Measurements from ENCODE around the gene ZFYVE28. TPM values are rescaled to one million over a fixed set of nuclear protein-coding genes. Genes with fewer than 3 reads are reported as not detected.

The ZFYVE28 gene
- total and polyA plus RNA-seq, 3 experiments from 2014 or later = 12.9 to 14.8 (median 13.2) TPM

- peak in 1 of 5 donors; percentile 46 for DNase-seq
- peaks cover 0 to 6% (median 0%) of the 10 kb centered on the region in 5 donors for H3K9me3 Mint-ChIP-seq
- peaks cover 60% of the 10 kb centered on the region for H3K4me1 ChIP-seq (ENCODE audit: insufficient read depth, low read length)
- H3K4me3 Mint-ChIP-seq = peak overlapping the region in 3 of 7 donors; percentile 65 to 76 (median 76)
- peaks cover 33 to 66% (median 41%) of the 10 kb centered on the region in 3 donors for H3K4me1 Mint-ChIP-seq
- no peaks in the 10 kb centered on the region for H3K9me3 ChIP-seq (ENCODE audit: low read length)
- H3K36me3 Mint-ChIP-seq = peaks cover 0 to 2% (median 0%) of the 10 kb centered on the region in 3 donors
- ChIA-PET POLR2A (interaction anchor here (0.6 to 2.7 kb wide), 3 partner anchors 47 to 121 kb away, joined by 4 to 21 read pairs (median 10); partner anchors contain the start of genes HAUS3 and POLN), CTCF (interaction anchor here (1.0 to 2.2 kb wide), 4 partner anchors 10 to 244 kb away, joined by 3 to 9 read pairs (median 3); partner anchors contain the start of gene FAM193A)
- H3K4me3 ChIP-seq (ENCODE audit: low read length) = peak overlapping the region; percentile 45
- H3K27ac ChIP-seq (ENCODE audit: low read depth, low read length) = peak overlapping the region; percentile 65
- peak overlapping the region; percentile 83 to 98 (median 96) for H3K27ac Mint-ChIP-seq
- H3K27me3 ChIP-seq (ENCODE audit: insufficient read depth, low read length, poor library complexity, severe bottlenecking) = no peaks in the 10 kb centered on the region
- no peaks in the 10 kb centered on the region for H3K36me3 ChIP-seq (ENCODE audit: insufficient read depth, low read length)
- H3K27me3 Mint-ChIP-seq = peaks cover 0 to 2% of the 10 kb centered on the region in 2 donors
These were observed 126.5 kb downstream of the ZFYVE28 start for GRCh38 chr4:2291705-2292645.

GRCh38 chr4:2290974-2291704 is 127.3 kb downstream of the ZFYVE28 start:
- peaks cover 0 to 2% (median 1%) of the 10 kb centered on the region in 3 donors for H3K36me3 Mint-ChIP-seq
- peak overlapping the region; percentile 45 for H3K4me3 ChIP-seq (ENCODE audit: low read length)
- CTCF ChIA-PET = interaction anchor here (0.9 to 2.2 kb wide), 9 partner anchors 9 to 245 kb away, joined by 3 to 14 read pairs (median 4); partner anchors contain the start of genes FAM193A and MXD4
- no peaks in the 10 kb centered on the region for H3K9me3 ChIP-seq (ENCODE audit: low read length)
- peaks cover 0 to 6% (median 0%) of the 10 kb centered on the region in 5 donors for H3K9me3 Mint-ChIP-seq
- peak overlapping the region; percentile 66 to 86 (median 76) for H3K4me3 Mint-ChIP-seq
- peak overlapping the region; percentile 65 for H3K27ac ChIP-seq (ENCODE audit: low read depth, low read length)
- POLR2A ChIA-PET = interaction anchor here (0.6 to 3.3 kb wide), 6 partner anchors 9 to 178 kb away, joined by 4 to 28 read pairs (median 14); partner anchors contain the start of genes HAUS3, MXD4, POLN and RNF4
- H3K27me3 ChIP-seq (ENCODE audit: insufficient read depth, low read length, poor library complexity, severe bottlenecking) = no peaks in the 10 kb centered on the region
- H3K36me3 ChIP-seq (ENCODE audit: insufficient read depth, low read length) = no peaks in the 10 kb centered on the region
- peak overlapping the region; percentile 93 to 98 (median 96) for H3K27ac Mint-ChIP-seq
- peaks cover 33 to 66% (median 41%) of the 10 kb centered on the region in 3 donors for H3K4me1 Mint-ChIP-seq
- peaks cover 0 to 2% of the 10 kb centered on the region in 2 donors for H3K27me3 Mint-ChIP-seq
- DNase-seq = peak; percentile 80 to 94 (median 89)
- peaks cover 56% of the 10 kb centered on the region for H3K4me1 ChIP-seq (ENCODE audit: insufficient read depth, low read length)

GRCh38 chr4:2290488-2290887 is 128.0 kb downstream of the ZFYVE28 start:
- no peak for DNase-seq
- peaks cover 30 to 64% (median 39%) of the 10 kb centered on the region in 3 donors for H3K4me1 Mint-ChIP-seq
- peak overlapping the region; percentile 66 to 86 (median 76) for H3K4me3 Mint-ChIP-seq
- peaks cover 0 to under 1% of the 10 kb centered on the region in 2 donors for H3K27me3 Mint-ChIP-seq
- H3K9me3 Mint-ChIP-seq = peaks cover 0 to 6% (median 0%) of the 10 kb centered on the region in 5 donors
- Histone ChIP-seq H3K4me3 (ENCODE audit: low read length) (peak overlapping the region; percentile 10), H3K4me1 (ENCODE audit: insufficient read depth, low read length) (peaks cover 51% of the 10 kb centered on the region), H3K27ac (ENCODE audit: low read depth, low read length) (peak overlapping the region; percentile 65), H3K36me3 (ENCODE audit: insufficient read depth, low read length) (no peaks in the 10 kb centered on the region), H3K9me3 (ENCODE audit: low read length) (no peaks in the 10 kb centered on the region), H3K27me3 (ENCODE audit: insufficient read depth, low read length, poor library complexity, severe bottlenecking) (no peaks in the 10 kb centered on the region)
- peaks cover 0 to 2% (median 1%) of the 10 kb centered on the region in 3 donors for H3K36me3 Mint-ChIP-seq
- H3K27ac Mint-ChIP-seq = peak overlapping the region; percentile 93 to 98 (median 96)
- POLR2A ChIA-PET = interaction anchor here (1.1 to 3.3 kb wide), 5 partner anchors 9 to 178 kb away, joined by 3 to 28 read pairs (median 17); partner anchors contain the start of genes HAUS3, MXD4, POLN and RNF4
- CTCF ChIA-PET = interaction anchor here (0.8 to 2.2 kb wide), 10 partner anchors 9 to 245 kb away, joined by 3 to 14 read pairs (median 4); partner anchors contain the start of genes FAM193A and MXD4

- Histone ChIP-seq H3K27me3 (ENCODE audit: insufficient read depth, low read length, poor library complexity, severe bottlenecking) (no peaks in the 10 kb centered on the region), H3K27ac (ENCODE audit: low read depth, low read length) (peak overlapping the region; percentile 65), H3K4me1 (ENCODE audit: insufficient read depth, low read length) (peaks cover 52% of the 10 kb centered on the region), H3K36me3 (ENCODE audit: insufficient read depth, low read length) (no peaks in the 10 kb centered on the region), H3K4me3 (ENCODE audit: low read length) (peak overlapping the region; percentile 10), H3K9me3 (ENCODE audit: low read length) (no peaks in the 10 kb centered on the region)
- no peaks in the 10 kb centered on the region for H3K27me3 Mint-ChIP-seq
- peaks cover 0 to 6% (median 0%) of the 10 kb centered on the region in 5 donors for H3K9me3 Mint-ChIP-seq
- CTCF ChIA-PET = interaction anchor here (0.8 to 2.2 kb wide), 7 partner anchors 8 to 126 kb away, joined by 3 to 14 read pairs (median 5); partner anchors contain the start of gene MXD4
- DNase-seq = peak in 1 of 5 donors; percentile 41
- POLR2A ChIA-PET = interaction anchor here (1.1 to 3.3 kb wide), 4 partner anchors 8 to 179 kb away, joined by 3 to 28 read pairs (median 14); partner anchors contain the start of genes HAUS3, MXD4, POLN and RNF4
- H3K36me3 Mint-ChIP-seq = peaks cover 0 to 2% (median 1%) of the 10 kb centered on the region in 3 donors
- peak overlapping the region; percentile 32 to 98 (median 94) for H3K27ac Mint-ChIP-seq
- peaks cover 29 to 65% (median 35%) of the 10 kb centered on the region in 3 donors for H3K4me1 Mint-ChIP-seq
- peak overlapping the region in 2 of 7 donors; percentile 1 to 34 for H3K4me3 Mint-ChIP-seq
These were observed 128.5 kb downstream of the ZFYVE28 start for GRCh38 chr4:2289955-2290333.

GRCh38 chr4:2289311-2289954 is 129.0 kb downstream of the ZFYVE28 start:
- POLR2A ChIA-PET = interaction anchor here (1.1 to 3.3 kb wide), 3 partner anchors 27 to 180 kb away, joined by 3 to 28 read pairs (median 10); partner anchors contain the start of genes HAUS3, MXD4, POLN and RNF4
- H3K36me3 Mint-ChIP-seq = peaks cover 0 to 2% (median 1%) of the 10 kb centered on the region in 3 donors

GRCh38 chr4:2288051-2288541 is 130.3 kb downstream of the ZFYVE28 start:
- H3K4me3 Mint-ChIP-seq = no peak overlapping the region
- Histone ChIP-seq H3K4me3 (ENCODE audit: low read length) (no peak overlapping the region), H3K27me3 (ENCODE audit: insufficient read depth, low read length, poor library complexity, severe bottlenecking) (no peaks in the 10 kb centered on the region), H3K36me3 (ENCODE audit: insufficient read depth, low read length) (no peaks in the 10 kb centered on the region), H3K4me1 (ENCODE audit: insufficient read depth, low read length) (peaks cover 57% of the 10 kb centered on the region), H3K9me3 (ENCODE audit: low read length) (no peaks in the 10 kb centered on the region), H3K27ac (ENCODE audit: low read depth, low read length) (no peak overlapping the region)
- CTCF ChIA-PET = no interaction called here
- no peaks in the 10 kb centered on the region for H3K9me3 Mint-ChIP-seq
- peak overlapping the region in 6 of 8 donors; percentile 43 to 88 (median 76) for H3K27ac Mint-ChIP-seq
- H3K4me1 Mint-ChIP-seq = peaks cover 33 to 67% (median 33%) of the 10 kb centered on the region in 3 donors
- peaks cover 0 to 2% (median 1%) of the 10 kb centered on the region in 3 donors for H3K36me3 Mint-ChIP-seq
- POLR2A ChIA-PET = interaction anchor here (3.3 kb wide), 1 partner anchor 26 kb away, joined by 28 read pairs; the partner anchor contains the start of gene MXD4
- peak in 1 of 5 donors; percentile 43 for DNase-seq
- H3K27me3 Mint-ChIP-seq = no peaks in the 10 kb centered on the region

More at GRCh38 chr4:2289311-2289954, 129.0 kb downstream of the ZFYVE28 start:
- H3K4me1 ChIP-seq (ENCODE audit: insufficient read depth, low read length) = peaks cover 52% of the 10 kb centered on the region
- no peaks in the 10 kb centered on the region for H3K36me3 ChIP-seq (ENCODE audit: insufficient read depth, low read length)
- H3K27ac ChIP-seq (ENCODE audit: low read depth, low read length) = no peak overlapping the region
- Mint-ChIP-seq H3K9me3 (peaks cover 0 to 6% (median 0%) of the 10 kb centered on the region in 5 donors), H3K27me3 (no peaks in the 10 kb centered on the region), H3K4me3 (peak overlapping the region in 2 of 7 donors; percentile 1 to 34), H3K4me1 (peaks cover 31 to 65% (median 37%) of the 10 kb centered on the region in 3 donors), H3K27ac (peak overlapping the region; percentile 32 to 98 (median 94))
- CTCF ChIA-PET = interaction anchor here (0.8 to 2.2 kb wide), 6 partner anchors 8 to 126 kb away, joined by 3 to 14 read pairs (median 6); partner anchors contain the start of gene MXD4
- H3K9me3 ChIP-seq (ENCODE audit: low read length) = no peaks in the 10 kb centered on the region
- H3K4me3 ChIP-seq (ENCODE audit: low read length) = no peak overlapping the region
- H3K27me3 ChIP-seq (ENCODE audit: insufficient read depth, low read length, poor library complexity, severe bottlenecking) = no peaks in the 10 kb centered on the region
- DNase-seq = peak in 1 of 5 donors; percentile 39
